KBM-7 (cell line): ENCODE results near the gene TMEM259.

Experiments used
- DNase-seq: peaks from one replicate; pipeline ENCODE4 v3.0.0-alpha.2; 2015
- in situ Hi-C: fragments of 300-500 bp; cut with MboI; formaldehyde crosslinking; loops from 2 replicates; pipeline ENCODE4 v1.14.3; 2020; ENCODE audit warnings: low sequenced_read_pairs, low pct_unique_long_range_greater_than_20kb, mixed read lengths

The TMEM259 gene

DNA sequence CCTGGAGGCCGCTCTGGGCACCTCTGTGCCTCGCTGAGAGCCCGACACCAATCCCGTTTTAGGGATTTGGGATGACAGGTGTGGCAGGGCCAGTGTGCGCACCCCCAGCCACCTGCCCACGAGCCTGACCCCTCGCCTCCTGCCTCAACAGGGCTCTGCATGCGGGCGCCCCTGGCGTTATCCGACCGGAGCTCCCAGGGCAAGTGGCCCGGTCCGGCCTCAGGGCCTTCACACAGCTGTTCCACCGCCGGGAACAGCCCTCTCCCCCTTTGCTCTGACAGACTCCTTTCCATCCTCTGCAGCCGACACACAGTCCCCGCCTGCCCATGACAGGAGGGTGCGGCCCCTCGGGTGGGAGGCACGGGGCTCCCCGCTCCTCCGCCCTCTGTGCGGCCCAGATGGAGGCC, 43.9 kb downstream of the TMEM259 start:
- DNase-seq = no peak
- in situ Hi-C loops = no loop called here

DNA sequence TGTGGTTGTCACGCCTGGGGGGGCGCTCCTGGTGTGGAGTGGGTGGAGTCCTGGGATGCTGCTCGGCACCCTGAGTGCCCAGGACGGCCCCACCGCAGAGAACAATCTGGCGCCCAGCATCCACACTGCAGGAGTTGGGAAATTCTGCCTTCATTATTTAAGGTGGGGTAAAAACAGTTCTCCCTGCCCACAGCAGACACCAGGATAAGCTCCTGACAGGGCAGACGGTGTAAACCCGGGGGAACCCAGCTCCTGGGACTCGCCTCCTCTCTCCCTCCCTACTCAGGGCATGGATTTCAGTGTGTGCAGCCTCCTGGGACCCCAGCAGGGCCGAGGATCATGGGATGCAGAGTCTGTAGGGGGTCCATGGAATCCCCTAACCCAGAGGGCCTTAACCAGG, 44.4 kb downstream of the TMEM259 start:
- in situ Hi-C loops = no loop called here
- no peak for DNase-seq

DNA sequence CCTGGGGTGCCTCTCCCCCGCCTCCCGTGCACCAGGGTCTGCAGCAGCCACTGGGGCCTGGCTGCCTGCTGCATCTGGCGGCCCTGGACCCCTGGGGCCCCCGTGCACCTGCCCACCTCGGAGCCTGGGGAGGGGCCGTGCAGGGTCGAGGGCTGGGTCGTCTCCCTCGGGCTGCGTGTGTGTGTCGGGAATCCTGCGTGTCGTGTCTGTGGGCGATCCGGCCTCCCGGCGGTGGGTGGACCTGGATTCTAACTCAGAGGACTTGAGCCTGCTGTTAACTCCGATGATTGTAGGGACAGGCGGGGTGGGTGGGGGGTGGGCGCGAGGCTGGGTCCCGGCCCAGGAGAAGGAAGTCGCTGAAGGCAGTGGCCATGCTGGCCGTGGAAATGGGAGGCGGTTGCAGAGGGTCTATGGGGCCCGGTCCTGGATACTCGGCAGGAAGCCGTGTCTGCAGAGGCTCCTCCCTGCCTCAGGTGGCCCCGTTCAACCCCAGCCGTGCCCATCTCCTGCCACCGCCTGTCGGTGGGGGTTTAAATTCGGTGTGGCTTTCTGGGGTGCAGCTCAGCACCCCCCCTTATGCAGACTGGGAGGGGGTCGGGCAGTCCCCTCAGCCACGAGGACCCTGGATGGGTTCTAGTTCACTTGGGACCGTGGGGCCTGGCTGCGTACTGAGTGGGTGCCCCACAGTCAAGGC, 46.2 kb downstream of the TMEM259 start:
- in situ Hi-C loops = no loop called here
- no peak for DNase-seq

DNA sequence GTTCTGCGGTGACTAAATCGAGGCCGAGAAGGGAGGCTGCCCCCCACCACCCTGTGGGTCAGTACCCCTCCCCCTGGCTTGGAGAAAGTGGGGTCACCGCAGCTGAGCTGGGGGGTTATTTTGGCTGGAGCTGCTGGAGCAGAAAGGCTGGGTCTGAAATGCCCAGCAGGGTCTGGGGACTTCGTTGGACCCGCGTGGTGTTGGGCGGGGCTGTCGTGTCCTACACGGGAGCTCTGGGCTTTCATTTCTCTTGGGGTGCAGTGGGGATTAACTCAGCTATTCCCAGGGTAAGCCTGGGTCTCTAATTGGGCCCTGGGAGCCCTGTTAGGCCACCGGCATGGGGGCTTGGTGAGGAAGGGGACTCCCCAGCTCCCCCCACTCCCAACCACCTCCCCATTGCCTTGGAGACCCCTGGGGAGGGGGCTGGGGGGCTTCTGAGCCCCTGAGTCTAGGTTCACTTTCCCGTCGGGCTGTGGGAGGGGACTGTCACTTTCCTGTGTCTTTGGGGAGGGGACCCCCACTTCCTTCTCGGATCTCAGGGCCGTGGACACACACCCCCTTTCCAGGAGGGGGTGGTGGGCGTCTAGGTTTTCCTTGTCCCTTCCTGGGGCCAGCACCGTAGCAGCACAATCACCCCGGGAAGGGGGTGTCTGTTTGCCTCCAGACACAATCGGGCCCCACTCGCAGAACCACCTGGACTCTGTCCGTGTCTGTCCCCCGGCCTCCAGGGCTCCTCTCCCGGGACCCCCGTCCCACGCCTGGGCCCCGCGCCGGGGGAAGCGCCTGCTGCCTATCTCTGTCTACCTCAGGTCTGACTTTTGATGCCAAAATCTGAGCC, 47.0 kb downstream of the TMEM259 start:
- DNase-seq = no peak
- in situ Hi-C loops = no loop called here

DNA sequence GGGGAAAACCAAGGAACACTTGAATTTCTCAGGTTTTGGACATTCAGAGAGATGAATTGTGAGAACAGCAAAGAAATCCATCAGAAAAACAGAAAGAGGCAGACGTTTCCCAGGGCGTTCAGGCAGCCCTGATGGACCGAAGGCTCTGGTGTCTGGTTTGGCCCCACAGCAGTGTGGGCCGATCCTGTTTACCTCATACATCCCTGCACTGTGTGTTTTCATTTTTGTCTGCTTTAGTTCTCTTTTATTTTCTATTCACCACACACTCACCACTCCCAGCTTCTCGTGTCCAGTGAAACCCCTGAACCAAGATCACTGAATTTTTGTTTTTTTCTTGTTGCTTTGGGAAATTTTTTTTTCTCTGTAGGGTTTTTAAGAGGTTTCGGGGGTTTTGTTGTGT, 48.6 kb downstream of the TMEM259 start:
- in situ Hi-C loops = no loop called here
- DNase-seq = no peak

DNA sequence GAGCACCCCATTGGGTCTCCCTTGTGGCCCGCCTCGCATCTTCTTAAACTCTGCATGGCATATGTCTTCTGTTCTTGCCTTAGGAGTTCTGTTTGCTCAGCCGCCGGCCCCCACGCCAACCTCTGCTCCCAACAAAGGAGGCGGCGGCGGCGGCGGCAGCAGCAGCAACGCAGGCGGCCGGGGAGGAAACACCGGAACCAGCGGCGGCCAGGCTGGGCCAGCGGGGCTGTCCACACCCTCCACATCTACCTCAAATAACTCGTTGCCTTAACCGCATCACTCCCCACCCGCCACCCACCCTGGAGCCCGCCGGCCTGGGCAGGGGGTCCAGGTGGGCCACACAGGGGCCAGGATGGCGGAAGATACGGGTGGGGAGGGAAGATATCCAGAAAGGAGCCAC, 49.1 kb downstream of the TMEM259 start:
- DNase-seq = no peak
- in situ Hi-C loops = no loop called here

DNA sequence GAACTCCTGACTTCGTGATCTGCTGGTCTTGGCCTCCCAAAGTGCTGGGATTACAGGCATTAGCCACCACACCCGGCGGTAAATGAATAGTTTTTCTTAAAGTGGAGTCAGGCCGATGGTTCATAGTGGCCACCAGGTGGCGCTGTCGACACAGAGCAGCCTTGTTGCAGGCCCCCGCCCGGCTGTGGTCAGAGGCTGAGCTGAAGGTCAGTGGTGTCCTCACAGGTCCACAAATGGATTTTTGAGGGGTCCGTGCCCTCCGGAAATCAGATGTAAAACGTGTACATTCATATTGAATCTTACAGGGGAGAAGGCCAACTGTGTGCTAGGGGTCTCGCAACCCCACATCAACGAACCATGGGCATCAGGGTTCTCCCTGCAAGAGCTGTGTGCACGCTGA, 50.2 kb downstream of the TMEM259 start:
- in situ Hi-C loops = no loop called here
- DNase-seq = no peak

DNA sequence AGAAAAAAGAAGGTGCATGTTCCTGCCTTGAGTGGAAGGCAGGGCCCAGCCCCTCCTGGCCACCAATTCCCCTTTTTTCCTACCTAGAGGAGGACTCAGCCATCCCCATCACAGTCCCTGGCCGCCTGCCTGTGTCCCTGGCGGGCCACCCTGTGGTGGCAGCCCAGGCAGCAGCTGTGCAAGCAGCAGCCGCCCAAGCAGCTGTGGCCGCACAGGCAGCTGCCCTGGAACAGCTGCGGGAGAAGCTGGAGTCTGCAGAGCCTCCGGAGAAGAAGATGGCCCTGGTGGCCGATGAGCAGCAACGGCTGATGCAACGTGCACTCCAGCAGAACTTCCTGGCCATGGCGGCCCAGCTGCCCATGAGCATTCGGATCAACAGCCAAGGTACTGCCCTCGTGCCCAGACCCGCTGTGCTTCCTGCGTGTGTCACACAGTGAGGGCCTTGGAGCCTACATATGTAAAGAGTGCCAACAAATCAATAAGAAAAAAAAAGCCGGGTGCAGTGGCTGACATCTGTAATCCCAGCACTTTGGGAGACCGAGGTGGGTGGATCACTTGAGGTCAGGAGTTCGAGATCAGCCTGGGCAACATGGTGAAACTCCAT, 54.3 kb downstream of the TMEM259 start:
- DNase-seq = no peak
- in situ Hi-C loops = no loop called here

DNA sequence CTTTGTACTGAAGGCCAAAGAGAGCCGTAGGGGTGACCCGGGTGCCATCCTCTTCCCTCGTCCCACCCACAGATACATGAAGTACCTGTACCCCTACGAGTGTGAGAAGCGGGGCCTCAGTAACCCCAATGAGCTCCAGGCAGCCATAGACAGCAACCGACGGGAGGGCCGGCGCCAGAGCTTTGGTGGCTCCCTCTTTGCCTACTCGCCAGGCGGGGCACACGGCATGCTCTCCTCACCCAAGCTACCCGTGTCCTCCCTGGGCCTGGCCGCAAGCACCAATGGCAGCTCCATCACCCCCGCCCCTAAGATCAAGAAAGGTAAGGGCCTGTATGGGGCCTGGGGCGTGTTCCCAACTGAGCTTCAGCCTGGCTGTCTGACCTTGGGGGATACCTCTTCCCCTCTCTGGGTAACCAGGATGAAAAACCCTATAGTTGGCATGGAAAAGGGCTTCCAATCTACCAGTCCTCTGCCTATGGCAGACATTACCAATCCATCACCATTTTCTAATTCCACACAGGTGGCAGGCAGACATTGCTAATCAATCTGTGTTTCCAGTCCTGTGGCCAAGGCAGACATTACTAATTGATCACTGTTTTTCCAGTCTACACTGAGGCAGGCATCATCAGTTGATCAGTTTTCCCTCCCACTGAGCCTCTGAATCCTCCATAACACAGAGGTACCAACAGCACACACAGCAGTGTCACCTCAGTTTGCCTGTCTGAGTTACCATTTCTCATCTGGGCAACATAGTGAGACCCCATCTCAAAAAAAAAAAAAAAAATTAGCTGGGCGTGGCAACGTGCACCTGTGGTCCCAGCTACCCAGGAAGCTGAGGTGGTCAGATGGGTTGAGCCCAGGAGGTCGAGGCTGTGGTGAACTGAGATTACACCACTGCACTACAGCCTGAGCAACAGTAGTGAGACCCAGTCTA, 55.9 kb downstream of the TMEM259 start:
- no peak for DNase-seq
- in situ Hi-C loops = no loop called here

DNA sequence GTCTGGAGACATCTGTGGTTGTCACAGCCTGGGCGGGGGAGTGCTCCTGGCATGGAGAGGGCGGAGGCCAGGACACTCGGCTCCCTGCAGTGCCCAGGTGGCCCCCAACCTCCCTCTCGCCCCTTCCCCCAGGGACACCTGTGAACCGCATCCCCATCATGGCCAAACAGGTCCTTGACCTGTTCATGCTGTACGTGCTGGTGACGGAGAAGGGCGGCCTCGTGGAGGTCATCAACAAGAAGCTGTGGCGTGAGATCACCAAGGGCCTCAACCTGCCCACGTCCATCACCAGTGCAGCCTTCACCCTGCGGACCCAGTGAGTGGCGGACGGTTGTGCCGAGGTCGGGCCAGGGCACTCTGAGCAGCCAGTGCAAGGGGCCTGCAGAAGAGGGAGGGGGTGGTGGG, 56.8 kb downstream of the TMEM259 start:
- no peak for DNase-seq
- in situ Hi-C loops = no loop called here

DNA sequence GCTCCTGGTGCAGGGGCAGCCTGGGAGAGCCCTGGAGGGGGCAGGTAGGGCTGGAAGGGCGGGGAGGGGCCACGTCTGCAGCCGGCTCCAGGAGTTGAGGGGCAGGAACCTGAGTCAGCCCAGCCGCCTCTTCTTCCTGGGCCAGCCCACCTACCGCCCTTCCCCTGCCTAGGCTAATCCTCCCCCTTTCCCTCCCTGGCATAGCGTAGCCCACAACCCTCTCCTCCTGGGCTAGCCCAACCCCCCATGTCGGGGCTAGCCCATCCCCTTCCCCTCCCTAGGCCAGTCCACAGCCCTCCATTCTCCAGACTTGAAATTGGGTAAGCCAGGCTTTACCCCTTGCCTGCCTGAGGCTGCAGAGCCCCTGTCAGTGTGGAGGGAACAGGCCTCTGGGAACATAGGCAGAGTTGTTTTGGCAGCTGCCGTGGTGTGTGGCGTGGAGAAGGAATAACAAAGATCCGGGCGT, 57.4 kb downstream of the TMEM259 start:
- in situ Hi-C loops = no loop called here
- DNase-seq = no peak

DNA sequence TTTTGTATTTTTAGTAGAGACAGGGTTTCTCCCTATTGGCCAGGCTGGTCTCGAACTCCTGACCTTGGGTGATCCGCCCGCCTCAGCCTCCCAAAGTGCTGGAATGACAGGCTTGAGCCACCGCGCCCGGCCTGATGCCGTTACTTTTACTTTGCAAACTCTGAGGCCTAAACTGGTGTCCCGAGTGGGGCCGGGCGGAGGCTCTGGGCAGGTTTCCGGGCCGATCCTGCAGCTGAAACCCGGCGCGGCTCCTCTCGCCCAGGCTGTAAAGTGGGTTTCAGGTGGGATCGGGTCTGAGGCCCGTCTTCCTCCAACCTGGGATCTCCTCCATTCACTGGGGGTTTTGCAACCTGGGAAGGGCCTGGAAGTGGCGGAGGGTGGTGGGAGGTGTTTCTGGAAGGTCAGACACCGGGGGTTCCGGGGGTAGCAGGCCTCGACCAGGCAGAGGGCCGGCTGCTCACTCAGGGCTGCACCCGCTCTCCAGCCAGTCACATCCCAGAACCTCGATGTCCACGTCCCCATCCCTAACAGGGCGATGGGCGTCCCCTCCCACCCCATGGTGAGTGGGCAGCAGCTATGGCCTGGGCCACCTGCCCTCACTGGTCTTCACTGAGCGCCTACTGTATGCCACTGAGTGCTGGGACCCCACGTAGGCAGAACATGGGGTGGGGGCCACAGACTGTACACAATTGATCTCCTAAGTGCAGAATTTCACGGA, 58.1 kb downstream of the TMEM259 start:
- DNase-seq = no peak
- in situ Hi-C loops = no loop called here

DNA sequence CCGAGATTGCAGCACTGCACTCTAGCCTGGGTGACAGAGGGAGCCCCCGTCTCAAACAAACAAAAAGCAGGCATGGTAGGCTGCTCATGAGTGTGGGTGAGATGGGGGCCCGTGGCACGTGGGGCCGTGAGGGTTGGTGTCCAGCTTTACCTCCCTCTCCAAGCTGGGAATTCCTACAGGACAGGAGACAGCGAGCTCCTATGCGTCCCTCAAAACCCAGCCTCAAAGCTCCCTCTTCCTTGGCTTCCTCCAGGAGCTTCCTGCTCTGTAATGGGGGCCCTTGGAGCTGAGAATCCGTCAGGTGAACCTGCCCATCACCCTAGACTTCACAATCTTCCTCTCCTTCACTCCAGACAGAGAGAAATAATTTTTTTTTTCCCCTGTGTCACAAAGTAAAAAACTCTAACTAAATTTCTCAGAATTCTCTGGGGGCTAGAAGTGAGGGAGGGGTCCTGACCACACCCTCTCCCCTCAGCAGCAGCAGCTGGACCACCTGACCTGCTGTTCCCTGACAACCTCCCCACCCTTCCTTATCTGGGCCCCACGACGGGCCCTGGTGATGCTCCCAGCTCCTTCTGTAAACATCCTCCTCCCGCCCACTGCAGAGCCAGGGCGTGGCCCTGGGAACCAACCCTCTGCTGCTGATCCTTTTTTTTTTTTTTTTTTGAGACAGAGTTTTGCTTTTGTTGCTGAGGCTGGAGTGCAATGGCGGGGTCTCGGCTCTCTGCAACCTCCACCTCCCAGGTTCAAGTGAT, 58.9 kb downstream of the TMEM259 start:
- DNase-seq = no peak
- in situ Hi-C loops = no loop called here

DNA sequence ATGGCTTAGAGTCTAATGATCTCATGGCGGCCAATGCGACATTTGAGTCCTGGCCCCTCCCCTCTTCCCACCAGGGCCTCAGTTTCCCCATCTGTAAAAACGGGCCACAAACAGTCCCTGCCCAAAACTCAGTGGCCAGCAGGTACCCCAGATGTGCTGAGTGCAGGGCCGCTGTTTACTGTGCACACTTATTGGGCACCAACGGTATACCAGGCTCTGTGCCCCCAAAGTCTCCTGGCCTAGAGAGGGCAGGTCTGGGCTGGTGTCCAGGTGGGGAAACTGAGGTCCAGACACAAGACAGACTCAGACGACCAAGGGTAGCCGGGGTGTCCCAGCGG, 60.4 kb downstream of the TMEM259 start:
- in situ Hi-C loops = no loop called here
- no peak for DNase-seq

DNA sequence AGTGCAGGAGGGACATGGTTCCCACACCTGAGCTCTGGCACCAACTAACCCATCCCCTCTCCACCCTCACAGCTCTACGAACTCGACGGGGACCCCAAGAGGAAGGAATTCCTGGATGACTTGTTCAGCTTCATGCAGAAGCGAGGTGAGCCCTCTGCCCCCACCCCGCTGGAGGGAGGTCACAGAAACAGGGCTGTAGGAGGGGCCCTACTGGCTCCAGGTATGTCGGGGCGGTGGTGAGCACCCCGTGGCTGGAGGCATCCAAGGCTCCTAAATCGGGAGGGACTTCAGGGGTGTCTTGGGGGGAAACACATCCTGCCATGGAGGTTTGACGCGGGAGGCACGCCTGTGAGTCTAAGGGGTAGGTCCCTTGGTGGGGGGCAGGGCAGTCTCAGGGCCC, 60.9 kb downstream of the TMEM259 start:
- DNase-seq = no peak
- in situ Hi-C loops = no loop called here
